Glutamatergic neuron (in vitro differentiated cells): ENCODE measurements around the gene RETREG1. TPM values are rescaled to one million over a fixed set of nuclear protein-coding genes. Genes with fewer than 3 reads are reported as not detected.
"Not testable (repeated sequence)": the region's sequence is repeated elsewhere in the genome, so short reads cannot be mapped to it uniquely, and the experiment has no call there.

Experiments used
- DNase-seq: peaks from one replicate; pipeline ENCODE4 v3.0.0; 2022
- H3K27ac Mint-ChIP-seq: one replicate; pipeline ENCODE4 v1.8.0; 2020; ENCODE audit warnings: mild to moderate bottlenecking, mixed read lengths, inconsistent platforms; ENCODE audit not compliant: unreplicated experiment
- H3K27me3 Mint-ChIP-seq: one replicate; pipeline ENCODE4 v1.8.0; 2020; ENCODE audit warnings: mild to moderate bottlenecking, moderate library complexity, mixed read lengths, inconsistent platforms; ENCODE audit not compliant: unreplicated experiment
- H3K36me3 Mint-ChIP-seq: one replicate; pipeline ENCODE4 v1.8.0; 2020; ENCODE audit warnings: mild to moderate bottlenecking, mixed read lengths, inconsistent platforms; ENCODE audit not compliant: unreplicated experiment
- H3K4me1 Mint-ChIP-seq: one replicate; pipeline ENCODE4 v1.8.0; 2020; ENCODE audit warnings: mild to moderate bottlenecking, low read depth, mixed read lengths, inconsistent platforms; ENCODE audit not compliant: unreplicated experiment
- H3K4me3 Mint-ChIP-seq: one replicate; pipeline ENCODE4 v1.8.0; 2020; ENCODE audit warnings: mild to moderate bottlenecking, mixed read lengths, inconsistent platforms; ENCODE audit not compliant: unreplicated experiment
- H3K9me3 Mint-ChIP-seq: one replicate; pipeline ENCODE4 v1.8.0; 2020; ENCODE audit warnings: mild to moderate bottlenecking, moderate library complexity, mixed read lengths, inconsistent platforms; ENCODE audit not compliant: unreplicated experiment
- total RNA-seq: library from RNA; stranded (reverse); fragmentation: NEBNext Ultra II Directional; extraction: Animal tissue kit (Norgen Biotek cat#: 25700); gene quantifications from one replicate; pipeline ENCODE4 v1.2.1, GENCODE V29; 2021; ENCODE audit not compliant: unreplicated experiment
- TF ChIP-seq, protein P1 (sequence below): fragments of 200-600 bp; sonication (generic); IDR thresholded peaks from one replicate; pipeline ENCODE4 v1.5.0; 2021; ENCODE audit not compliant: partially characterized antibody, unreplicated experiment

RETREG1 gene
- total RNA-seq, 1 donor from 2014 or later, result 6.3 TPM

DNA sequence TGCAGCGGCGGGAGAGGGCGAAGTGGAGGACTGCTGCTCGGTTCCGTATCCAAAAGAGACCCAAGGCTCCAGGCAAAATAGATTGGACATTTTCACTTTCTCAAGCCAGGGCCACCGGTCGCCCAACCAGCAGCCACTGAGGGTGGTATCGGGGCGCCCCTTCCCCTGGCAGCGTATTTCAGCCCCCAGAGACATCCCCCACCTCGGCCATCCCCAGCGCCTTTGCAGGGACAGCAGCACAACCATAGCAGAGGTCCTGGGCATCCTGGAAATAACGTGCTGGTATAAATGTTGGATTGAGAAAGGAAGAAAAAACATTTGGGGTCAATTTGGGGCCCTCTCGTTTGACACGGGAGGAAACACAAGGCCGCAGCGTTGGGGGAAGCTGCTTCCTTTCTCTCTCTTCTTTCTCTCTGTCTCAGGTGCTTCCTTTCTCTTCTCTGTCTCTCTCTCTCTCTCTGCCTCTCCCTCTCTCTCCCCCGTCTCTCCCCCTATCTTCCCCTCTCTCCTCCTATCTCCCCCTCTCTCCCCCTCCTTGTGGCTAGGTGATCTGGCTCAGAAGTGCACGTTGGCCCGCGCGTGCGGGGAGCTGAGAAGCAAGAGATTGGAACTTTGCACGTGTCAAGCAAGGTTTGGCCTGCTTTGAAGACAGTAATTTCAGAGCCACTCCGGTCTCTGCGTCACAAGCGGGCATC lies 624 bp upstream of the RETREG1 start:
- DNase-seq, result no peak
- Mint-ChIP-seq H3K27me3 (peaks cover 9% of the 10 kb centered on the region), H3K4me3 (no peak overlapping the region), H3K4me1 (peaks cover 13% of the 10 kb centered on the region), H3K27ac (peak overlapping the region; percentile 56), H3K36me3 (no peaks in the 10 kb centered on the region), H3K9me3 (no peaks in the 10 kb centered on the region)
- TF ChIP-seq, protein P1, sequence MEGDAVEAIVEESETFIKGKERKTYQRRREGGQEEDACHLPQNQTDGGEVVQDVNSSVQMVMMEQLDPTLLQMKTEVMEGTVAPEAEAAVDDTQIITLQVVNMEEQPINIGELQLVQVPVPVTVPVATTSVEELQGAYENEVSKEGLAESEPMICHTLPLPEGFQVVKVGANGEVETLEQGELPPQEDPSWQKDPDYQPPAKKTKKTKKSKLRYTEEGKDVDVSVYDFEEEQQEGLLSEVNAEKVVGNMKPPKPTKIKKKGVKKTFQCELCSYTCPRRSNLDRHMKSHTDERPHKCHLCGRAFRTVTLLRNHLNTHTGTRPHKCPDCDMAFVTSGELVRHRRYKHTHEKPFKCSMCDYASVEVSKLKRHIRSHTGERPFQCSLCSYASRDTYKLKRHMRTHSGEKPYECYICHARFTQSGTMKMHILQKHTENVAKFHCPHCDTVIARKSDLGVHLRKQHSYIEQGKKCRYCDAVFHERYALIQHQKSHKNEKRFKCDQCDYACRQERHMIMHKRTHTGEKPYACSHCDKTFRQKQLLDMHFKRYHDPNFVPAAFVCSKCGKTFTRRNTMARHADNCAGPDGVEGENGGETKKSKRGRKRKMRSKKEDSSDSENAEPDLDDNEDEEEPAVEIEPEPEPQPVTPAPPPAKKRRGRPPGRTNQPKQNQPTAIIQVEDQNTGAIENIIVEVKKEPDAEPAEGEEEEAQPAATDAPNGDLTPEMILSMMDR, result no peak

DNA sequence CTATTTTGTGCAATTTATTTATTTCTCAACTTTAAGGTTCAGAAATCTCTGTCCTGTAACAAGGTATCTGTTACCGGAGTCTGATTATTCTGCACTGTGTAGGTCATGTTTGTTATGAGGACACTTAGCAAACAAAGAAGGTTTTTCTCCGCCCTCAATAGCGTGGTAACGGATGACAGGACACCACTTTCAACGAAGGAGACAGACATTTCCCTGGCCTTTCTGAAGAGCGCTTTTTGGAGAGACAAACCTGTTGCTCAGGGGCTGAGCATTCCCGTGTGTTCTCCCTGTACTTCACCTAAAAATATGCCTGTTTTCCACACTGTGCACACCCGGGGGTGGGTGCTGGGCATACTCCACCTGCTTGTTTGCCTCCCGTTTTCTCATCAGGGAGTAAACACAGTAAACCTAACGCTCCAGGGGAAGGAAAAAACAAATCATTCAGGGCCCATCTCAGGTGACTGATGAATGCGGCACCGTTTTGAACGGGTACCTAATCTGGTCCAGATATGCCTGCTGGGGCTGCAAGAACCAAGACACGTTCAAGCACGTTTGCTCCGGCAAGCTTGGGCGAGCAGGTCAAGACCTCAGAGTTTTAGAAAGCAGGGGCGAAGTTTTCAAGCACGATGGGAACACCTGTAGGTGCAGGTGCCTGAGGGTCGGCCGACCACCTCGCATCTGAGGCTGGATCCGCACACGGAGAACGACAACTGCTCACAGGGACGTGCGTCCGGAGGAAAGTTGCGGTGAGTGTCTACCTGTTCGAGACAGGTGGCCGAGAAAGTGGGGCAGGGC lies 859 bp downstream of the RETREG1 start:
- H3K9me3 Mint-ChIP-seq, result no peaks in the 10 kb centered on the region
- H3K27me3 Mint-ChIP-seq, result peaks cover 9% of the 10 kb centered on the region
- no peak for DNase-seq
- H3K36me3 Mint-ChIP-seq, result no peaks in the 10 kb centered on the region
- peak overlapping the region; percentile 89 for H3K4me3 Mint-ChIP-seq
- TF ChIP-seq, protein P1, result no peak
- peaks cover 9% of the 10 kb centered on the region for H3K4me1 Mint-ChIP-seq
- H3K27ac Mint-ChIP-seq, result peak overlapping the region; percentile 55

DNA sequence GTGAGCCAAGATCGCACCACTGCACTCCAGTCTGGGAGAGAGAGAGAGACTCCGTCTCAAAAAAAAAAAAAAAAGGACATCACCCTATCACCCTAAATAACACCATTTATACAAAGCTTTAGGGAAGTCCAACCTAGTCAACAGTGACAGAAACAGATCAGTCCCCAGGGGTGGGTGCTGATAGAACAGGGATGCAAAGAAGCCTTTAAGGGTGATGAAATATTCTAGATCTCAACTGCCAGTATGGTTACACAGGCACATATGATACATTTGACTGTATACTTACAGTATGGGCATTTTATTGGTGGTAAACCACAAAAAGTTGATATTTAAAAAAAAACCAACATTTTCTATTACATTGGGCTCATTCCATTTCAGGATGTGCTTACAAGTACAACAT lies 4.8 kb downstream of the RETREG1 start:
- DNase-seq, result no peak
- H3K27me3 Mint-ChIP-seq, result peaks cover 10% of the 10 kb centered on the region
- H3K4me3 Mint-ChIP-seq, result no peak overlapping the region
- H3K4me1 Mint-ChIP-seq, result peaks cover 7% of the 10 kb centered on the region
- TF ChIP-seq, protein P1, result no peak
- H3K27ac Mint-ChIP-seq, result no peak overlapping the region
- H3K36me3 Mint-ChIP-seq, result no peaks in the 10 kb centered on the region
- no peaks in the 10 kb centered on the region for H3K9me3 Mint-ChIP-seq

DNA sequence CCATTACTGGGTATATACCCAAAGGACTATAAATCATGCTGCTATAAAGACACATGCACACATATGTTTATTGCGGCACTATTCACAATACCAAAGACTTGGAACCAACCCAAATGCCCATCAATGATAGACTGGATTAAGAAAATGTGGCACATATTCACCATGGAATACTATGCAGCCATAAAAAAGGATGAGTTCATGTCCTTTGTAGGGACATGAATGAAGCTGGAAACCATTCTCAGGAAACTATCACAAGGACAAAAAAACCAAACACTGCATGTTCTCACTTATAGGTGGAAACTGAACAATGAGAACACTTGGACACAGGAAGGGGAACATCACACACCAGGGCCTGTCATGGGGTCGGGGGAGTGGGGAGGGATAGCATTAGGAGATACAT lies 5.9 kb downstream of the RETREG1 start:
- H3K4me3 Mint-ChIP-seq, H3K27ac Mint-ChIP-seq, H3K36me3 Mint-ChIP-seq, DNase-seq, H3K4me1 Mint-ChIP-seq, H3K9me3 Mint-ChIP-seq, H3K27me3 Mint-ChIP-seq: not testable (repeated sequence)

DNA sequence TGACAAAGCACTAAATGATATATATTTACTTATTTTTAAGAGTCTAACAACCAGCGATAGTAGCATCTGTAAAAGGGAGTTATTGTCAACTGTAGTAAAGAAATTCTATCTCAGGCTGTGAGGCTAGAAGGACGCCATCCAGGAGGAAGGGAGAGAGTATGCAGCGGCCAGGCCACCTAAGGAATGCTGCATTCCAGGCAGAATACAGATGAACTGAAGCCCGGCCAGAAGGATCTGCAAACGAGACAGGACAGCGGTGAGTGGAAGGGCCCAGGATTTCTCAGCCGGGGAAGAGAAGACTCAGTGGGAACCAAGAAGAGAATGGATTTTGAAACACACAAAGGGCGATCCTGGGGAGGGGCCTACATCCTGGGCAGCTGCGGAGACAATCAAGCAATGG lies 7.4 kb downstream of the RETREG1 start:
- no peak overlapping the region for H3K4me3 Mint-ChIP-seq
- no peak for DNase-seq
- no peaks in the 10 kb centered on the region for H3K9me3 Mint-ChIP-seq
- H3K27me3 Mint-ChIP-seq, result peaks cover 5% of the 10 kb centered on the region
- H3K27ac Mint-ChIP-seq, result no peak overlapping the region
- TF ChIP-seq, protein P1, result no peak
- no peaks in the 10 kb centered on the region for H3K36me3 Mint-ChIP-seq
- H3K4me1 Mint-ChIP-seq, result no peaks in the 10 kb centered on the region
